Muscle layer of colon (tissue), 2 donors: ENCODE data around the gene TRAP1.
A peak's percentile ranks its signal among the peaks of the same experiment; 100 is the strongest.

Experiments used
- H3K27ac ChIP-seq: one replicate; pipeline ENCODE4 v1.7.0; 2013; ENCODE audit warnings: low read depth, mild to moderate bottlenecking, low read length, moderate library complexity
- H3K27me3 ChIP-seq, 2 donors: one replicate each; pipeline ENCODE4 v1.7.0; 2013; ENCODE audit warnings: low read length in 2 of 2, mild to moderate bottlenecking in 2 of 2; ENCODE audit not compliant: insufficient read depth in 2 of 2, control insufficient read depth in 1 of 2
- H3K36me3 ChIP-seq: one replicate; pipeline ENCODE4 v1.7.0; 2013; ENCODE audit warnings: mild to moderate bottlenecking, low read length; ENCODE audit not compliant: insufficient read depth
- H3K4me1 ChIP-seq: one replicate; pipeline ENCODE4 v1.7.0; 2013; ENCODE audit warnings: mild to moderate bottlenecking, low read length; ENCODE audit not compliant: insufficient read depth
- H3K4me3 ChIP-seq, 2 donors: one replicate each; pipeline ENCODE4 v1.7.0; 2013; ENCODE audit warnings: low read length in 2 of 2, low read depth in 1 of 2, mild to moderate bottlenecking in 1 of 2, moderate library complexity in 1 of 2
- H3K9ac ChIP-seq: one replicate; pipeline ENCODE4 v1.7.0; 2013; ENCODE audit warnings: low read length
- H3K9me3 ChIP-seq: one replicate; pipeline ENCODE4 v1.7.0; 2013; ENCODE audit warnings: mild to moderate bottlenecking, low read length
- donor health status: abdominal sarcoma.
- donor health status: Adenocarcinoma of cecum.

The TRAP1 gene

DNA sequence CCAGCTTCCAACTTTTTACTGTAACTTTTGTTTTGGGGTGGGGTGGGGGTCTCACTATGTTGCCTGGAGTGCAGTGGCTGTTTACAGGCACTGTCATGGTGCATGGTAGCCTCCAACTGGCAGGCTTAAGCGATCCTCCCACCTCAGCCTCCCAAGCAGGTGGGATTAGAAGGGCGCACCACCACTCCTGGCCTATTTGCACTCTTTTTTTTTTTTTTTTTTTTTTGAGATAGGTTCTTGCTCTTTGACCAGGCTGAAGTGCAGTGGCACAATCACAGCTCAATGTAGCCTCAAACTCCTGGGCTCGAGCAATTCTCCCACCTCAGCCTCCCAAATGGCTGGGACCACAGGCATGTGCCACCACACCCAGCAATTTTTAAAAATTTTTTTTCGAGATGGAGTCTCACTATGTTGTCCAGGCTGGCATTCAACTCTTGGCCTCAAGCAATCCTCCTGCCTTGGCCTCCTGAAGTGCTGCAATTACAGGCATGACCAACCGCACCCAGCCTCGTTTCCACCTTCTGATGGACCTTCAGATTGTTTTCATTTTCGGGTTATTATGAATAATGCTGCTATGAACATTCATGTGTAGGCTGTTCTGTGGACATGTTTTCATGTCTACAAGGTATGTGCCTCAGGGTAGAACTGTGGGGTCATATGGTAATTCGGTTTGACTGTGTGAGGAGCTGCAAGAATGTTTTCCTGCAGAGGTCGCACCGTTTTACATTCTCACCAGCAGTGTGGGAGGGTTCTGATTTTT, 10.9 kb downstream of the TRAP1 start:
- Histone ChIP-seq H3K4me1 (no peaks in the 10 kb centered on the region), H3K9ac (no peak overlapping the region), H3K36me3 (no peaks in the 10 kb centered on the region)

DNA sequence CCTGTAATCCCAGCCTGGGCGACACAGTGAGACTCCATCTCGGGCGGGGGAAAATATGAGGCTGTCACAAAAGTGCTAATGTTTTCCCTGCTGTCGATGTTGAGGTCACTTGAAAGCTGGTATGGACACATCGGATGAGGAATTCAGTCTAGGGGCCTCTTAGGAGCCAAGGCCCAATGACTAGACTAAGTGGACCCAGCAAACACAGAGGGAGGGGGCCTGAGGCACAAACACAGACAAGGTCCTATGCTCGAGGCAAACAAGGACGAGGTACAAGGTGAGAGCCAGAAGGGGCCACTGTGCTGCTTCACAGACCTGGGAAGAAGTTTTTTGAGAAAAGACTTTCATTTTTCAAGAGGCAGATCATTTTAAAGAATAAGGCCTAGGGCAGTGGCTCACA, 15.2 kb downstream of the TRAP1 start:
- H3K9me3 ChIP-seq = no peaks in the 10 kb centered on the region
- H3K4me1 ChIP-seq = no peaks in the 10 kb centered on the region
- no peaks in the 10 kb centered on the region for H3K27me3 ChIP-seq
- H3K4me3 ChIP-seq = no peak overlapping the region
- no peak overlapping the region for H3K9ac ChIP-seq
- no peak overlapping the region for H3K27ac ChIP-seq
- no peaks in the 10 kb centered on the region for H3K36me3 ChIP-seq

More for the DNA sequence above, 10.9 kb downstream of the TRAP1 start:
- H3K27me3 ChIP-seq = no peaks in the 10 kb centered on the region
- H3K4me3 ChIP-seq = no peak overlapping the region
- no peak overlapping the region for H3K27ac ChIP-seq
- H3K9me3 ChIP-seq = no peaks in the 10 kb centered on the region

DNA sequence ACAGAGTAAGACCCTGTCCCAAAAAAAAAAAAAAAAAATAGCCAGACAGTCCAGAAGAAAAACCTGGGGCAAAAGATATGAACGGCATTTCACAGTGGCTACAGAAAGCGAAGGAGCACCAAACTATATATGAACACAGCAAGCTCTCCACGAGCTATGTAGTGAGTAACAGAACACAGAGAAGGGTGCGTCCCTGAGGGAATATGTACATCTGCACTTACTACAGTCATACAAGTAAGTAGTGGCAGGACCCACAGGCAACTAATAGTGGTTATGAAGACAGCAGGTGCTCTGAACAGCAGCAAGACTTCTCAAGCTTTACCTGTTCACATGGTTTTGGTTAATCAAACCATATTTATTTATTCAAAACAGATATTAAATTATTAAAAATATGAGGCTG, 15.8 kb downstream of the TRAP1 start:
- no peaks in the 10 kb centered on the region for H3K36me3 ChIP-seq
- no peaks in the 10 kb centered on the region for H3K9me3 ChIP-seq
- H3K27ac ChIP-seq = no peak overlapping the region
- H3K9ac ChIP-seq = no peak overlapping the region
- no peaks in the 10 kb centered on the region for H3K4me1 ChIP-seq
- H3K27me3 ChIP-seq = no peaks in the 10 kb centered on the region
- no peak overlapping the region for H3K4me3 ChIP-seq

DNA sequence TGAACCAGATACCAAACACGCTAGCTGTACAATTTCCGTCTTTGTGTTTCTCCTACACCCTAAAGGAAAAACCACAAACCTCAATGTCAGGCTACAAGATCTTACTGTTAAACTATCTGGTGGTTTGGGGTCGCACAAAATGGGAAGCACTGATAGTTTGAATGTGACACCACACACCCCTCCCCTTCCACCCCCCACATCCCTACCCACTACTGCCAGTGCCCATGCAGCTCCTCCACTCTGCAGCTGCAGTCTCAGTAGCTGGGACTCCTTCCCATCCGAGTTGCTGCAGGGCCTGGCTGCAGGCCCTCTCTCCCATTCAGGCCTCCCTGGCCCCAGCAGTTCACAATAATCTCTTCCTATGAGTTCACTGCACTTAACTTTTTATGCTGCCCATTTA, 18.4 kb downstream of the TRAP1 start:
- no peaks in the 10 kb centered on the region for H3K4me1 ChIP-seq
- no peak overlapping the region for H3K27ac ChIP-seq
- no peak overlapping the region for H3K9ac ChIP-seq
- H3K9me3 ChIP-seq = no peaks in the 10 kb centered on the region
- H3K36me3 ChIP-seq = no peaks in the 10 kb centered on the region
- H3K27me3 ChIP-seq = no peaks in the 10 kb centered on the region
- H3K4me3 ChIP-seq = no peak overlapping the region

DNA sequence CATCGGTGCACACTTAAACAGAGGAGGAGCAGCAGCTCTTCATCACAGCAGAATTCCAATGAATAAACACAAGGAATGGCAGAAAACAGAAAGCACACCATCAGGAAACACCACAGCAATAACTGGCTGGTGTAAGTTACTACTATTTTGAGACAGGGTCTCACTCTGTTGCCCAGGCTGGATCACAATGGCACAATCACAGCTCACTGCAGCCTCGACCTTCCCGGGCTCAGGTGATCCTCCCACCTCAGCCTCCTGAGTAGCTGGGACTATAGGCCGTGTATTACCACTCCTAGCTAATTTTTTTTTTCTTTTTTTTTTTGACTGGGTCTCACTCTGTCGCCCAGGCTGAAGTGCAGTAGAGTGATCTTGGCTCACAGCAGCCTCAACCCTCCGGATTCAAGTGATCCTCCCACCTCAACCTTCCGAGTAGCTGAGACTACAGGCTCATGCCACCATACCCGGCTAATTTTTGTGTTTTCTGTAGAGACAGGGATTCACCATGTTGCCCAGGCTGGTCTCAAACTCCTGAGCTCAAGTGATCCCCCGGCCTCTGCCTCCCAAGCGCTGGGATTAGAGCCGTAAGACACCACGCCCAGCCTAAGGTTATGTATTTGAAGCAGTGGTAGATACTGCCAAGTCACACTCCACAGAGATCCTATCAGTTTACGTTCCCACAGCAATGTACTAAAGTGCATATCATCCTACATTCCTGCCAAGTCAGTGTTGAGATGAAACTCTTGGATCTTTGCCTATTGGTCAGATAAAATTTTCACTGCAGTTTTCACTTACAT, 20.7 kb downstream of the TRAP1 start:
- no peak overlapping the region for H3K27ac ChIP-seq
- no peaks in the 10 kb centered on the region for H3K9me3 ChIP-seq
- no peaks in the 10 kb centered on the region for H3K27me3 ChIP-seq
- H3K36me3 ChIP-seq = no peaks in the 10 kb centered on the region
- no peak overlapping the region for H3K9ac ChIP-seq
- H3K4me1 ChIP-seq = no peaks in the 10 kb centered on the region
- no peak overlapping the region for H3K4me3 ChIP-seq

DNA sequence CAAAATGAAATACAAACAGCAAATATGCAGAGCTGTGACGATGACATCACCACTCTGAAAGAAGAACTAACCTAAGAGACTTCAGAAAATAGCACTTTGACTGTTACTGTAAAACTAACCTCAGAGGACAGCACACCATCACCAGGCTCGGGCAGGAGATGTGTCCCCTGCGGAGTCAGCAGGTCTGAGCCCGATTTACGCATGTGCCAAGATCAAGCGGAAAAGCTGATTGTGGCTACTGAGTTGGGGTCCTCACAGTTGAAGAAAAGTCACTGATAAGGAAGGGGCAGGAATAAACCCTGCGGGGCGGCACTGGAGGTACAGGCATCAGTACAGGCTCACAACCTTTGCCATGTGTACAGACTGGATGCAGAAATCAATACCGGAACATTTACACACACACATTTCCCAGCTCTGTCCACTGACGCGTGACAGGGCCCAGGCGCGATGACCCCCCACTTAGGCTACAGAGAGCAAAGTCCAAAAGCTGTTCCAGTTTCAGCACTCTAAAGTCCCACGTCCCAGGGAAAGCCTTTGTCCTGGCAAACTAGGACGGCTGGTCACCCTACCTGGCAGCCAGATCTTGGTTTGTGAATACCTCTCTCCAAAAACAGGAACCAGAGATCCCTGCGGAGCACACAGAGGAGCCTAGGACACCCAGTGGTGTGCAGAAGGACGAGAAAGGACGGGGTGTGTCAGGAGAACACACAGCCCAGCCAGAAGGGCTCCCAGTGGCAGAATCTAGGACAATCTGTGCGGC, 21.5 kb downstream of the TRAP1 start:
- H3K4me1 ChIP-seq = peaks cover 3% of the 10 kb centered on the region
- no peaks in the 10 kb centered on the region for H3K36me3 ChIP-seq
- no peaks in the 10 kb centered on the region for H3K9me3 ChIP-seq
- no peak overlapping the region for H3K27ac ChIP-seq
- H3K4me3 ChIP-seq = no peak overlapping the region
- no peaks in the 10 kb centered on the region for H3K27me3 ChIP-seq
- no peak overlapping the region for H3K9ac ChIP-seq

DNA sequence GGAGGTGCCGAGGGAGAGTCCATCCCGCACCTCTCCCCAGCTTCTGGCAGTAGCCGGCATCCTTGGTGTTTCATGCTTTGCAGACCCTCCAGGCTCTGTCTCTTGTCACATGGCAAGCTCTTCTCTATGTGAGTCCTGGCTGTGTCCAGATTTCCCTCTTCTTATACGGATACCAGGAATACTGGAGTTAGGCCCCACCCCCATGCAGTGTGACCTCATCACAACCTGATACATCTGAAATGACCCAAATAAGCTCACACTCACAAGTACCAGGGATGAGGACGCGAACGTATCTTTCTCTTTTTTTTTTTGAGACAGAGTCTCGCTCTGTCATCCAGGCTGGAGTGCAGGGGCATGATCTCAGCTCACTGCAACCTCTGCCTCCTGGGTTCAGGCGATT, 23.3 kb downstream of the TRAP1 start:
- Histone ChIP-seq H3K9me3 (no peaks in the 10 kb centered on the region), H3K36me3 (no peaks in the 10 kb centered on the region), H3K27me3 (no peaks in the 10 kb centered on the region), H3K4me1 (peaks cover 15% of the 10 kb centered on the region), H3K4me3 (no peak overlapping the region), H3K9ac (no peak overlapping the region), H3K27ac (no peak overlapping the region)

DNA sequence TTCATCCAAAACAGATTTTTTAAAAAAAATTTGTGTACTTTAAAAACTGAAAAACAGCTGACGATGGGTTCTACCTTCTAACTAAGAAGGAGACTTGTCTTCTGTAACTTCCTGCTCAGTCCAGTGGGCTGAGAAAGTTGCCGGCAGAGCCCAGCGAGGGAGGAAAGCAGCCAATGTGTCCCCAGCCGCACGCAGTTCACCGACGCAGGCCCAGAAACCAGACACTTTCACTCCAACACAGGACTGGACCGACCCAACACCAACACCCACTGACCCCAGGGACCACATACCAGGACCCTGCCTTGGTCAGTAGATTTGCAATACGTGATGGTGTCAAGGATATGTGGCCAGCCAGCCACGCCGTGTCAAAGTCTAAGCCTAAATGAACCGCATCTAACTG, 25.6 kb downstream of the TRAP1 start:
- Histone ChIP-seq H3K4me3 (no peak overlapping the region), H3K36me3 (peaks cover 20% of the 10 kb centered on the region), H3K9me3 (no peaks in the 10 kb centered on the region), H3K4me1 (peaks cover 15% of the 10 kb centered on the region), H3K9ac (no peak overlapping the region), H3K27me3 (no peaks in the 10 kb centered on the region), H3K27ac (no peak overlapping the region)

DNA sequence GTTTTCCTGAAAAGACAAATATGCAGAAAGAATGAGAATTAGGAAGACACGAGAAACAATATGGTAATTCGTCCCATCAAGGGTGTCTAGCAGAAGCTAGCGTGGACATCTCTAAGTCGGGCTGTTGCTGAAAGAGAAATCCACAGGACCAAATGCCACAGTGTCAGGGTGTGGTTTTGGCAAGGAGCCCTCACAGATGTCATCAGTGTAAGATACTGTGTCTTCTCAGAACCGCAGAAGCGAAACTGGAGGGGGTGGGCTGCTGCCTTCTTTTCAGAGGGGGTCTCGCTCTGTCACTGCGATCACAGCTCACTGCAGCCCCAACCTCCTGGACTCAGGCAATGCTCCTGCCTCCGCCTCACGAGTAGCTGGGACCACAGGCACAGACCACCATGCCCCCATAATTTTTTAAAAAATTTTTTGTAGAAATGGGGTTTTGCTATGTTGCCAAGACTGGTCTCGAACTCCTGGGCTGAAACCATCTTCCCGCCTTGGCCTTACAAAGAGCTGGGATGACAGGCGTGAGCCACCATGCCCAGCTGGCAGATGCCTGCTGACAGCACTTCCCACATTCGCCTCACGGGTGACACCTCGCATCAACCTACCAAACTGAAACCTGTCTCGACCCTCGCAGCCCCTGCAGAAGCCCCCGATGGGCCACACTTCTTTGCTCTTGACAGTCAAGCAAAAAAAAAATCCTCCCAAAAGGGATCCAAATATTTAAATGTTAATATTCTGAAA, 26.2 kb downstream of the TRAP1 start:
- Histone ChIP-seq H3K27ac (peak overlapping the region; percentile 67), H3K27me3 (no peaks in the 10 kb centered on the region), H3K4me3 (peak overlapping the region in 1 of 2 donors; percentile 66), H3K4me1 (peaks cover 15% of the 10 kb centered on the region), H3K9ac (peak overlapping the region; percentile 42), H3K9me3 (no peaks in the 10 kb centered on the region), H3K36me3 (peaks cover 22% of the 10 kb centered on the region)

DNA sequence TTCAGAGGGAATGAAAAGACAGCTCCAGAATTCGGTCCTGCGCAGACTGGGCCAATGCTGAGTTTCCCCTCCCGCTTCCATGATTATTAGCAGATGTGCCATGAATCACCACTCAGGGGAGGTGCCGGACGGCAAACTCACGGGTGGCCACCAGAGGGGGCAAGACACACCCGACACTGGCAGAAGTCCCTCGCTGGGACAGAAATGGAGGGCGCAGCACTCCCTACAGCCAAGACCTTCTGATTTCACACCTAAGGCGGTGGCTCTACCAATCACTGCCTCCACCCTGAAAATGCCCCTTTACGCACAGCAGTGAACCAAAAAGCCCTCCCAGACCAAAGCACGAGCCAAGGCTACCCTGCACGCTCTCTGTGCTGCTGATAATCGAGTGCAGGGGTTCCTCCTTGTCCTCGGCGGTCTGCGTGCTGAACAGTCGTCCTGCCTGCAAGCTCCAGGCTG, 26.8 kb downstream of the TRAP1 start:
- Histone ChIP-seq H3K9me3 (no peaks in the 10 kb centered on the region), H3K36me3 (peaks cover 28% of the 10 kb centered on the region), H3K27me3 (no peaks in the 10 kb centered on the region), H3K4me1 (peaks cover 15% of the 10 kb centered on the region), H3K4me3 (peak overlapping the region; percentile 25 to 66), H3K27ac (peak overlapping the region; percentile 67), H3K9ac (peak overlapping the region; percentile 42)

DNA sequence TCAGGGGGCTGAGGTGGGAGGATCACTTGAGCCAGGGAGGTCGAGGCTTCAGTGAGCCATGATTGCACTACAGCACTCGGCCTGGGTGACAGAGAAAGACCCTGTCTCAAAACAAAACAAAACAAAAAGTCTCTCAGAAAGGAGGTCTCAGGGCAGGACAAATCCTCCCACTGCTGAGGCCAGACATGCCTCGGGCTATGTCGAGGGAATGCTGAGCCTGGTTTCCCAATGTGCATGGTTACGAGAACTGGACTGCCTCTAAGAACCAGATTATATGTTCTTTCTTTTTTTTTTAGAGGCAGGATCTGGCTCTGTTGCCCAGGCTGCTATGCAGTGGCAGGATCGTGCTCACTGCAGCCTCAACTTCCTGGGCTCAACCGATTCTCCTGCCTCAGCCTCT, 27.6 kb downstream of the TRAP1 start:
- peaks cover 35% of the 10 kb centered on the region for H3K36me3 ChIP-seq
- H3K9me3 ChIP-seq = no peaks in the 10 kb centered on the region
- H3K27ac ChIP-seq = no peak overlapping the region
- H3K27me3 ChIP-seq = no peaks in the 10 kb centered on the region
- H3K9ac ChIP-seq = no peak overlapping the region
- peak overlapping the region in 1 of 2 donors; percentile 23 for H3K4me3 ChIP-seq
- H3K4me1 ChIP-seq = peaks cover 15% of the 10 kb centered on the region
